ENCODE measurements around the gene CGNL1. TPM values are rescaled to one million over a fixed set of nuclear protein-coding genes. Genes with fewer than 3 reads are reported as not detected.

CGNL1 gene
- total RNA-seq, 1 donor from 2014 or later, result 3.0 TPM

DNA sequence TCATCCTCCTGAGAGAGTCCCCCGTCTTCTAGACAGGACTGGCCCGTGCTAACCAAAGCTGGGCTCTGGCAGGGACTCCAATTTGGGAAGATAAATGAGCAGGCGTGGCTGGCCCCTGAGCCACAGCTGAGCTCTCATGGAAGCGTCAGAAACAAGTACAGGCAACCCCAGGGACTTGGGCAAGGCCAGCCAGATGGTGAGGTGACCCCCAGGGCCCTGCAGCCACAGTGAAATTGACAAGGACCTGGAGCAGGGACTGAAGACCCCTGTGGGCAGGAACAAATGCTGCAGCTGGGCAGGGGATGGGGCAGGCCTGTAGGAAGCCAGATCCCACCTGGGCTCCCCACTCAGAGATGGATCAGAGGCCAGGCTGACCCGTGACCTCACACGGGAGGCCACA, 32.8 kb upstream of the CGNL1 start:
- peaks cover 11% of the 10 kb centered on the region for H3K9me3 Mint-ChIP-seq
- Histone ChIP-seq H3K27me3 (no peaks in the 10 kb centered on the region), H3K36me3 (no peaks in the 10 kb centered on the region), H3K9ac (no peak overlapping the region), H3K4me2 (no peak overlapping the region), H3K9me3 (ENCODE audit: low read depth) (no peaks in the 10 kb centered on the region), H3K79me2 (ENCODE audit: low read depth) (no peaks in the 10 kb centered on the region), H3K4me3 (no peak overlapping the region), H3K4me1 (peaks cover 8% of the 10 kb centered on the region), H3K27ac (no peak overlapping the region), H2AFZ (replicated peaks) (no peak overlapping the region), H4K20me1 (ENCODE audit: low read depth) (no peaks in the 10 kb centered on the region), H3F3A (ENCODE audit: low read depth) (peaks cover 16% of the 10 kb centered on the region)
- H3K4me1 Mint-ChIP-seq, result peaks cover 11% of the 10 kb centered on the region
- TF ChIP-seq EZH2 (IDR thresholded peaks at IDR 0.05), result no peak
- TF ChIP-seq, protein P1, sequence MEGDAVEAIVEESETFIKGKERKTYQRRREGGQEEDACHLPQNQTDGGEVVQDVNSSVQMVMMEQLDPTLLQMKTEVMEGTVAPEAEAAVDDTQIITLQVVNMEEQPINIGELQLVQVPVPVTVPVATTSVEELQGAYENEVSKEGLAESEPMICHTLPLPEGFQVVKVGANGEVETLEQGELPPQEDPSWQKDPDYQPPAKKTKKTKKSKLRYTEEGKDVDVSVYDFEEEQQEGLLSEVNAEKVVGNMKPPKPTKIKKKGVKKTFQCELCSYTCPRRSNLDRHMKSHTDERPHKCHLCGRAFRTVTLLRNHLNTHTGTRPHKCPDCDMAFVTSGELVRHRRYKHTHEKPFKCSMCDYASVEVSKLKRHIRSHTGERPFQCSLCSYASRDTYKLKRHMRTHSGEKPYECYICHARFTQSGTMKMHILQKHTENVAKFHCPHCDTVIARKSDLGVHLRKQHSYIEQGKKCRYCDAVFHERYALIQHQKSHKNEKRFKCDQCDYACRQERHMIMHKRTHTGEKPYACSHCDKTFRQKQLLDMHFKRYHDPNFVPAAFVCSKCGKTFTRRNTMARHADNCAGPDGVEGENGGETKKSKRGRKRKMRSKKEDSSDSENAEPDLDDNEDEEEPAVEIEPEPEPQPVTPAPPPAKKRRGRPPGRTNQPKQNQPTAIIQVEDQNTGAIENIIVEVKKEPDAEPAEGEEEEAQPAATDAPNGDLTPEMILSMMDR (IDR thresholded peaks at IDR 0.05), result no peak
- no peak for TF ChIP-seq EZH2phosphoT487 (IDR thresholded peaks at IDR 0.05)
- no peak overlapping the region for H3K27ac Mint-ChIP-seq
- no peak overlapping the region for H3K4me3 Mint-ChIP-seq
- DNase-seq (ENCODE audit: low spot score), result peak; percentile 34
- H3K36me3 Mint-ChIP-seq, result no peaks in the 10 kb centered on the region
- H3K27me3 Mint-ChIP-seq (ENCODE audit: insufficient read depth, low read depth), result peaks cover 4% of the 10 kb centered on the region

GRCh38 chr15:57344282-57344681, 32.0 kb upstream of the CGNL1 start:
- H3K9me3 ChIP-seq (ENCODE audit: low read depth), result no peaks in the 10 kb centered on the region
- no peak for TF ChIP-seq EZH2phosphoT487 (IDR thresholded peaks at IDR 0.05)
- TF ChIP-seq, protein P1 (IDR thresholded peaks at IDR 0.05), result no peak
- Mint-ChIP-seq H3K27me3 (ENCODE audit: insufficient read depth, low read depth) (peaks cover 9% of the 10 kb centered on the region), H3K27ac (no peak overlapping the region), H3K4me3 (no peak overlapping the region), H3K4me1 (peaks cover 11% of the 10 kb centered on the region), H3K9me3 (peaks cover 11% of the 10 kb centered on the region), H3K36me3 (no peaks in the 10 kb centered on the region)
- peaks cover 8% of the 10 kb centered on the region for H3K4me1 ChIP-seq
- H4K20me1 ChIP-seq (ENCODE audit: low read depth), result no peaks in the 10 kb centered on the region
- H3F3A ChIP-seq (ENCODE audit: low read depth), result peaks cover 16% of the 10 kb centered on the region
- no peaks in the 10 kb centered on the region for H3K79me2 ChIP-seq (ENCODE audit: low read depth)
- H3K9ac ChIP-seq, result no peak overlapping the region
- H3K4me3 ChIP-seq, result no peak overlapping the region
- DNase-seq (ENCODE audit: low spot score), result no peak
- no peaks in the 10 kb centered on the region for H3K27me3 ChIP-seq
- no peak overlapping the region for H3K27ac ChIP-seq
- no peak overlapping the region for H2AFZ ChIP-seq (replicated peaks)
- H3K4me2 ChIP-seq, result no peak overlapping the region
- H3K36me3 ChIP-seq, result no peaks in the 10 kb centered on the region

GRCh38 chr15:57345584-57345983, 30.7 kb upstream of the CGNL1 start:
- no peak overlapping the region for H3K27ac ChIP-seq
- TF ChIP-seq, protein P1 (IDR thresholded peaks at IDR 0.05), result peak; percentile 48
- no peak for TF ChIP-seq EZH2 (IDR thresholded peaks at IDR 0.05)
- Mint-ChIP-seq H3K9me3 (peaks cover 19% of the 10 kb centered on the region), H3K36me3 (no peaks in the 10 kb centered on the region), H3K4me1 (peaks cover 11% of the 10 kb centered on the region), H3K27ac (no peak overlapping the region), H3K27me3 (ENCODE audit: insufficient read depth, low read depth) (peaks cover 9% of the 10 kb centered on the region), H3K4me3 (no peak overlapping the region)
- peaks cover 16% of the 10 kb centered on the region for H3F3A ChIP-seq (ENCODE audit: low read depth)
- H3K9ac ChIP-seq, result no peak overlapping the region
- no peak overlapping the region for H3K4me2 ChIP-seq
- no peaks in the 10 kb centered on the region for H3K27me3 ChIP-seq
- no peaks in the 10 kb centered on the region for H4K20me1 ChIP-seq (ENCODE audit: low read depth)
- H3K9me3 ChIP-seq (ENCODE audit: low read depth), result no peaks in the 10 kb centered on the region
- H3K4me1 ChIP-seq, result peaks cover 8% of the 10 kb centered on the region
- H3K4me3 ChIP-seq, result no peak overlapping the region
- peak; percentile 55 for DNase-seq (ENCODE audit: low spot score)
- no peaks in the 10 kb centered on the region for H3K36me3 ChIP-seq
- no peaks in the 10 kb centered on the region for H3K79me2 ChIP-seq (ENCODE audit: low read depth)
- peak overlapping the region; percentile 36 for H2AFZ ChIP-seq (replicated peaks)
